ENCODE measurements around the gene FRY.

- TF ChIP-seq POLR2A (IDR thresholded peaks at IDR 0.05; ENCODE audit: low read length) (no peak), GATA1 (IDR thresholded peaks at IDR 0.05; ENCODE audit: low read depth, low read length) (no peak)
Observed at GRCh38 chr13:32117701-32118100, 86.1 kb downstream of the FRY start.

Data from erythroblast (primary cell).